NCI-H2081 (cell line): ENCODE data around the gene LBHD2.

Source experiments
- DNase-seq, 2 experiments: peaks; one replicate each; lab custom pipeline; 2025; lab: John Stamatoyannopoulos, UW

The LBHD2 gene

DNA sequence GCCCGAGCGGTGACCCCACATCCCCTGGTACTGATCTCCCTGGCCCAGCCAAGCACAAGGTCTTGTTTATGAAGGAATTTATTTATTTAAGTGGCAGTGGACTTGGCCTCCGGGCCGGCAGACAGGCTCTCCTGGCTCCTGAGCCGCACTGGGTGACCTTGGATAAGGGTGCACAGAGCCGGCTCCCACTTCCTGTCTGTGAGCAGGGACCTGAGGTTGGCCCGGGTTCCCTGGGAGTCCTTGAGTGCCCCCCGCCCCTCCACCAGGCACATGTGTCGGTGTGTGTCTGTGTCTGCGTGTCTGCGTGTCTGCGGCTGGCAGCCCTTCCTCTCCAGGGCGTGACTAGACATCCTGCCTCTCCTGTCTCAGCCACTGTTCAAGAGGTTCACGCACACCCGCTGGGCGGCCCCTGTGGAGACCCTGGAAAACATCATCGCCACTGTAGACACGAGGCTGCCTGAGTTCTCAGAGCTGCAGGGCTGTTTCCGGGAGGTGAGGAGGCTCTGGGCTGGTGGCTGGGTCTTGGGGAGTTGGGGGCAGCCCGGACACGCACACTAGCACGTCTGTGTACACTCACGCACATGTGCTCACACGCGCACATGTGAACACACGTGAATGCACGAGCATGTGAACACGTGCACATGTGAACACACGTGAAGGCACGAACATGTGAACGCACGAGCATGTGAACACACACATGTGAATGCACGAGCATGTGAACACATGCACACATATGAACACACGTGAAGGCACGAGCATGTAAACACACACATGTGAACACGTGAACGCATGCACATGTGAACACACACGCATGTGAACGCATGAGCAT lies 48.6 kb downstream of the LBHD2 start:
- no peak for DNase-seq

DNA sequence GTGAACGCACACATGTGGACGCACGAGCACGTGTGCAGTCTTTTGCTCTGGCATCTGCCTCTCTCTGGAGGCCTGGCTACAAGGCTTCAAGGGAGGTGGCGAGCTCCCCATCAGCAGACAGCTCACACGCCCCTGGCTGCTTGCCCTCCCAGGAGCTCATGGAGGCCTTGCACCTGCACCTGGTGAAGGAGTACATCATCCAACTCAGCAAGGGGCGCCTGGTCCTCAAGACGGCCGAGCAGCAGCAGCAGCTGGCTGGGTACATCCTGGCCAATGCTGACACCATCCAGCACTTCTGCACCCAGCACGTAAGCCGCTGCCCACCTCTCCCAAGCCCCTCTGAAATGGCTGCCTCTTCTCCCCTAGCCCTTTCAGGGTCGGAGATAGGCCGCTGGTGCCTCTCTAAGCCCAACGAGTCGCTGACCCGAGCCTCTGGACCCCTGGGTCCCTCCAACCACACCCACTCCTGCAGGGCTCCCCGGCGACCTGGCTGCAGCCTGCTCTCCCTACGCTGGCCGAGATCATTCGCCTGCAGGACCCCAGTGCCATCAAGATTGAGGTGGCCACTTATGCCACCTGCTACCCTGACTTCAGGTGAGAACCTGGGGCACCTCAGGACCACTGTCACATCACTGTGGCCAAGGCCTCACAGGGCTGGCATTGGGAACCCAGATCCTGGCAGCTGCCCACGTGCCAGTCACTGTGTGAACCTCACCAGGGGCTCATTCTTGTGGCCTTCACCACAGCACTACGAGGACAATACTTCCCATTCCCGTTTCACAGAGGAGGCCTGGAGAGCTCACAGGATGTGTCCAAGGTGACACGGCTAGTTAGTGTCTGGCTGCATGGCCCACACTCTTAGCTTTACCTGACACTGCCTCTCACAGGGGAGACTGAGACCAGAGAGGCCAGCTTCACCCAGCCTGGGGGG lies 49.5 kb downstream of the LBHD2 start:
- no peak for DNase-seq

DNA sequence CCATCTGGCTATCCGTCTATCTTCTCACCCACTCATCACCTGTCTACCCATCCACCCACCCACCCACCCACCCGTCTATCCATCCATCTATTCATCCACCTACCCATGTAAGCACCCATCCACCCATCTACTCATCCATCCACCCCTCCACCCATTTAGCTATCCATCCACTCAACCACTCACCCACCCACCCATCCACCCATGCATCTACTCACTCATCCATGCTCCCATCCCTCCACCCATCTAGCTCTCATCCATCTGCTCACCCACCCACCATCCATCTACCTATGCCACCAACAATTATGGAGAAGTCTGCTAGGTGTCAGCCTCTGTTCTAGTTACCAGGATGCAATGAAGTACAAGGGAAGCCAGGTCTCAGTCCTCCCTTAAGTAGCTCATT lies 50.4 kb downstream of the LBHD2 start:
- DNase-seq: no peak

DNA sequence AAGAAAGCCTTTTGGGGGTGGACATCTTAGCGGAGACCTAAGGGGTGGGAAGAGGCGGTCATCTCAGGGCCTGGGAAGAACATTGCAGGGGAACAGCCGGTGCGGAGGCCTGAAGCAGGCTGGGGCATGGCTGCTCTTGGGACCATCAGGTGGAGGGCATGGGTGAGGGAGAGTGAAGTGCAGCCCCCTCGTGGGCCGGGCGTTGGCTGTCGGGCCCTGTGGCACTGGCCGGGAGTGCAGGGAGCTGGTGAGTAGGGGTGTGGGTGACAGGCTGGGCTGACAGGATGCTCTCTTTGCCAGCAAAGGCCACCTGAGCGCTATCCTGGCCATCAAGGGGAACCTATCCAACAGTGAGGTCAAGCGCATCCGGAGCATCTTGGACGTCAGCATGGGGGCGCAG lies 50.9 kb downstream of the LBHD2 start:
- peak in 1 of 2 experiments; percentile 34 for DNase-seq

DNA sequence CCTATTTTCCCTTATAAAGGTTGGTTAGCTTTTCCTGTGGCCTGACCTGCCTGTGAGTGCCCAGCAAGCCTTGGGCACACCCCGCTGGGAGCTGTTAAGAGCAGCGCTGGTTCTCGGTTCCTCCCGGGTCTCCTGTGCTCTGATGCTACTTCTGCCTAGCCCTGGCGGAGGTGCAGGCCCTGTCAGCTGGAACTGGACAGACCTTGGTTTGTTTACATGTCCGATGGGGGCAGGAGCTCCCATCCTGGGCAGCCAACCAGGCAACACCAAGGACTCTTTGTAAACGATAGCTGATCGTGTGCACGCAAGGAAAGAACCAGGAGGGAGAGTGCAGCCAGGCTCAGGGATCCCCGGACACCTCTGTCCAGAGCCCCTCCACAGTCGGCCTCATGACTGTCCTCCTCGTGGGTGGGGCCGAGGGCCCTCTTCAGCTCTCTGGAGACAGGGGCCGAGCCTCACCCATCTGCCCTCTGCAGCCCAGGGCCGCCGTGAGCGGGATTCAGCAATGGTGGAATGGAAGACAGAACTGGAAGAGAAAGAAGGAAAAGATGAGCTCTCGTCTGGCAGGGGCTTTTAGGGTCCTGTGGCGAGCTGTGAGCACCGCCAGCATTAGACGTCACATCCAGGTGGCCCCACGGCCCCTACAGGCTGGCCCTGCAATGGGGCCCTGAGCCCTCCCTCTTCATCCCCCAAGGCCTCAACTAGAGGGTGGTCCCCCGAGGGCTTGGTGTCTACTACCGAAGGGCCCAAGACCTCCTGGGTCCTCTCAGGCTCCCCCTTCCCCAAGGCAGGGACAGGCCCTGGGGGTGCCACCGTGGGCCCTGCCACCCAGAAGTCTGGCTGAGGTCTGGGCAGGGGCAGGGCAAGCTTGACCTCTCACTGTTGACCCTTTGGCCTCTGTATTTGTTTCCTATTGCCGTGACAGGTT lies 51.6 kb downstream of the LBHD2 start:
- DNase-seq: no peak

- no peak for DNase-seq
Observed at GRCh38 chr14:103136388-103137271, 52.6 kb downstream of the LBHD2 start.

- no peak for DNase-seq
Observed at GRCh38 chr14:103137689-103138300, 53.8 kb downstream of the LBHD2 start.

- DNase-seq: no peak
Observed at GRCh38 chr14:103138301-103139131, 54.5 kb downstream of the LBHD2 start.

GRCh38 chr14:103139132-103140025 lies 55.4 kb downstream of the LBHD2 start:
- no peak for DNase-seq
